OCI-LY7 (cell line): ENCODE data around the gene PIH1D2. TPM values are rescaled to one million over a fixed set of nuclear protein-coding genes. Genes with fewer than 3 reads are reported as not detected.

Experiments used
- BruUV-seq: library from RNA; stranded (reverse); fragments of 400-500 nt; replicated peaks from 2 replicates; lab custom pipeline; 2021; lab: Mats Ljungman, UMichigan
- CTCF ChIA-PET: fragments of 300-600 bp; sonication (Branson Sonifier 250); formaldehyde crosslinking; loops from one replicate; lab custom pipeline; 2022; ENCODE audit warnings: antibody characterized with exemption; ENCODE audit not compliant: unreplicated experiment; lab: Charles Lee
- POLR2A ChIA-PET: fragments of 300-600 bp; sonication (Branson Sonifier 250); formaldehyde crosslinking; loops from one replicate; lab custom pipeline; 2022; ENCODE audit warnings: antibody characterized with exemption; lab: Charles Lee
- DNase-seq: peaks from one replicate; pipeline ENCODE4 v3.0.0-alpha.2; 2015; ENCODE audit warnings: low spot score
- H2AFZ ChIP-seq: fragments of 200-600 bp; sonication (generic), shearing (Covaris generic); 2 replicates; pipeline ENCODE4 v1.6.1; 2014; ENCODE audit warnings: mild to moderate bottlenecking, antibody characterized with exemption, low read length, moderate library complexity
- H3K27ac ChIP-seq: fragments of 200-600 bp; sonication (generic); 2 replicates; pipeline ENCODE4 v1.5.1; 2014; ENCODE audit warnings: mixed run types, low read depth, mild to moderate bottlenecking, moderate library complexity, low read length, inconsistent platforms; ENCODE audit not compliant: poor library complexity, severe bottlenecking
- H3K36me3 ChIP-seq: fragments of 200-600 bp; sonication (generic); 2 replicates; pipeline ENCODE4 v1.6.1; 2014; ENCODE audit warnings: mild to moderate bottlenecking, antibody characterized with exemption, low read length, moderate library complexity, mixed read lengths; ENCODE audit not compliant: insufficient read depth
- H3K4me1 ChIP-seq: fragments of 200-600 bp; sonication (generic); 2 replicates; pipeline ENCODE4 v1.5.1; 2014; ENCODE audit warnings: mild to moderate bottlenecking, low read length; ENCODE audit not compliant: insufficient read depth, poor library complexity, severe bottlenecking
- H3K4me2 ChIP-seq: fragments of 200-600 bp; sonication (generic); 2 replicates; pipeline ENCODE4 v1.6.1; 2014; ENCODE audit warnings: mild to moderate bottlenecking, low read length
- H3K4me3 ChIP-seq: fragments of 200-600 bp; sonication (generic); 2 replicates; pipeline ENCODE4 v1.5.1; 2014; ENCODE audit warnings: mild to moderate bottlenecking, low read depth, low read length; ENCODE audit not compliant: poor library complexity, severe bottlenecking
- H3K79me2 ChIP-seq: fragments of 200-600 bp; sonication (generic); 2 replicates; pipeline ENCODE4 v1.6.1; 2016; ENCODE audit warnings: low read depth, mild to moderate bottlenecking, low read length, moderate library complexity, mixed read lengths; ENCODE audit not compliant: insufficient read depth
- H3K9me2 ChIP-seq: fragments of 200-600 bp; sonication (generic); 2 replicates; pipeline ENCODE4 v1.6.1; 2016; ENCODE audit warnings: mild to moderate bottlenecking, low read length, mixed read lengths; ENCODE audit not compliant: insufficient read depth
- H3K9me3 ChIP-seq: fragments of 200-600 bp; sonication (generic); 2 replicates; pipeline ENCODE4 v1.6.1; 2014; ENCODE audit warnings: mild to moderate bottlenecking, mixed run types, low read length, mixed read lengths
- H4K20me1 ChIP-seq: fragments of 200-600 bp; sonication (generic); 2 replicates; pipeline ENCODE4 v1.6.1; 2014; ENCODE audit warnings: mild to moderate bottlenecking, antibody characterized with exemption, low read length, moderate library complexity, mixed read lengths; ENCODE audit not compliant: insufficient read depth
- EZH2phosphoT487 ChIP-seq: fragments of 200-600 bp; sonication (generic); IDR thresholded peaks from 2 replicates; pipeline ENCODE4 v1.6.1; 2018; ENCODE audit warnings: low read depth, borderline replicate concordance, mild to moderate bottlenecking, mixed run types, antibody characterized with exemption, low read length, moderate library complexity, mixed read lengths
- intact Hi-C: fragments of 100-400 bp; cut with micrococcal nuclease; formaldehyde crosslinking; loops from one replicate; pipeline ENCODE4 v1.10.0; 2022; ENCODE audit not compliant: unreplicated experiment
- total RNA-seq, 2 experiments: library from RNA; depleted of rRNA in 1 of 2; stranded (reverse); fragments of >200 nt in 1 of 2; shearing (Covaris generic) in 1 of 2; gene quantifications; 2 replicates each; pipeline ENCODE4 v1.2.3, GENCODE V29; 2014 to 2022
- TF ChIP-seq, protein P1 (sequence below): fragments of 200-600 bp; sonication (generic); conservative IDR thresholded peaks from 2 replicates; pipeline ENCODE4 v1.5.1; 2014; ENCODE audit warnings: mild to moderate bottlenecking, antibody characterized with exemption, low read length, moderate library complexity, mixed read lengths

The PIH1D2 gene
- total RNA-seq, 2 experiments from 2014 or later = 1.3 to 2.6 TPM

DNA sequence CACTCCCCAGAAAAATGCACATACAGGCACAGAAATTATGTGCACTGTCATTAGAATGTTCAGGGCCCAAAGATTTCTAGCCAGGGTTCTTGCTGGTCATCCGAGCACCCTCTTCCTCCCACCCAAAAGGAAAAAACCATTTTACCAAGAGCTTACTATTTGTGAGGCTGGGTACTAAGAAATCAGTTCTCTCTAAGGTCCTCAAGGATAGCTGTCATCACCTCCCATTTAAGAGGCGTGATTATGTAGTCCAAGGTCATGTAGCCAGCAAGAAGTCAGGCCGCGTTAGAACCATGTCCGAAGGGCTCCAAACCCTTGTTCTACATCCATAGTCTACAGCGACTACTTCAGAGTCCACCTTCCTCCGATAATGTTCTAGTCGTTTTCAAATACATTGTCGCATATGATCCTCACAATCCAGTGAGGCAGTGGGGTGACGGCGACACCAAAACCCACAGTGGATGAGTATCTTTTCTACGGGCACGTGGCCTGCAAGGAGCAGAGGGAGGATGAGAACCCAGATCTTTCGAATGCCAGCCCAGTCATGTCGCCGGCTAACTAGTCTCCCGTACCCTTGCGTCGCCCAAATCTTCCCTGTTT, 12.1 kb upstream of the PIH1D2 start:
- Histone ChIP-seq H2AFZ (peak overlapping the region; percentile 53), H3K9me2 (no peaks in the 10 kb centered on the region), H3K4me3 (peak overlapping the region; percentile 89), H3K4me2 (peak overlapping the region; percentile 85), H3K4me1 (peaks cover 24% of the 10 kb centered on the region), H3K36me3 (peaks cover 74% of the 10 kb centered on the region), H3K79me2 (peaks cover 46% of the 10 kb centered on the region), H4K20me1 (no peaks in the 10 kb centered on the region), H3K27ac (peak overlapping the region; percentile 42), H3K9me3 (no peaks in the 10 kb centered on the region)
- ChIA-PET POLR2A (interaction anchor here (0.6 to 1.7 kb wide), 10 partner anchors 9 to 214 kb away, joined by 3 to 11 read pairs (median 4); partner anchors contain the start of gene ALG9), CTCF (no interaction called here)
- TF ChIP-seq, protein P1, sequence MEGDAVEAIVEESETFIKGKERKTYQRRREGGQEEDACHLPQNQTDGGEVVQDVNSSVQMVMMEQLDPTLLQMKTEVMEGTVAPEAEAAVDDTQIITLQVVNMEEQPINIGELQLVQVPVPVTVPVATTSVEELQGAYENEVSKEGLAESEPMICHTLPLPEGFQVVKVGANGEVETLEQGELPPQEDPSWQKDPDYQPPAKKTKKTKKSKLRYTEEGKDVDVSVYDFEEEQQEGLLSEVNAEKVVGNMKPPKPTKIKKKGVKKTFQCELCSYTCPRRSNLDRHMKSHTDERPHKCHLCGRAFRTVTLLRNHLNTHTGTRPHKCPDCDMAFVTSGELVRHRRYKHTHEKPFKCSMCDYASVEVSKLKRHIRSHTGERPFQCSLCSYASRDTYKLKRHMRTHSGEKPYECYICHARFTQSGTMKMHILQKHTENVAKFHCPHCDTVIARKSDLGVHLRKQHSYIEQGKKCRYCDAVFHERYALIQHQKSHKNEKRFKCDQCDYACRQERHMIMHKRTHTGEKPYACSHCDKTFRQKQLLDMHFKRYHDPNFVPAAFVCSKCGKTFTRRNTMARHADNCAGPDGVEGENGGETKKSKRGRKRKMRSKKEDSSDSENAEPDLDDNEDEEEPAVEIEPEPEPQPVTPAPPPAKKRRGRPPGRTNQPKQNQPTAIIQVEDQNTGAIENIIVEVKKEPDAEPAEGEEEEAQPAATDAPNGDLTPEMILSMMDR = no peak
- TF ChIP-seq EZH2phosphoT487 = no peak
- DNase-seq = peak; percentile 38
- TSS peak; percentile 77 for BruUV-seq
- intact Hi-C loops = loop anchor here (5.0 kb wide), 2 partner anchors 149 to 209 kb away; partner anchors contain the start of genes CFAP68, DIXDC1 and FDXACB1

DNA sequence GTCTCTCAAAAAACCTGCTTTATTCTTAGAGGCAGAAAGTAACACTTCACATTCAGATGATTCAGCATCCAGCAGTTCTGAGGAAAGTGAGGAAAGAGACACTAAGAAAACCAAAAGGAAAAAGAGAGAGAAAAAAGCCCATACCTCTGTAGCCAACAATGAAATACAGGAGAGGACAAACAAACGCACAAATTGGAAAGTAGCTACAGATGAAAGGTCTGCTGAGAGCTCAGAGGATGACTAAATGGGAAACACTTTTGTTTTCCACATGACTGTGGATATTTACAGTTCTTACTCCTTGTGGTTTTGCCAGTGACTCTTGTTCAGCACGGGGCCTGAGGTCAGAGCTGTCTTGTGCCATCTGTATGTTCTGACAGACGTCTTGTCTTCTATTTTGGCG, 8.9 kb upstream of the PIH1D2 start:
- TF ChIP-seq, protein P1 = no peak
- no peak for TF ChIP-seq EZH2phosphoT487
- POLR2A ChIA-PET = interaction anchor here (0.6 to 0.7 kb wide), 3 partner anchors 15 to 40 kb away, joined by 3 read pairs; no protein-coding TSS in a partner anchor

DNA sequence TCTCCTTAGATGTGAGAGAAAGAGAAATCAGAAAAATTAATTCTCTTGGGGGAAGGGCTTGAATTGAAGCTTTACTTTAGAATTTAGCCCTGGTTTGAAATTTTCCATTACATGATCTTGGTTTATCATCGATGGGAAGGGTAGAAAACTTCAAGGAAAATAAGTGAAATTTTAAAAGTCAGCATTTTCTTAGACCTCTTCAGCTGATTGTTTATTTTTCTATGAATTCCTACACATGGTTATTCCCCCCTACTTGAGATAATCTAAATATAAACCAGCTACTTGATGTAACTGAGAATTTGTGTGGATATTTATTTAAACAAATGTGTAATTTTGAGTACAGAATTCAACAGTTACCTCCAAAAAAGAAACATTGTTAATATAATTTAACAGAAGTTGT, 10.9 kb downstream of the PIH1D2 start:
- intact Hi-C loops = no loop called here
- CTCF ChIA-PET = no interaction called here
- H2AFZ ChIP-seq = no peak overlapping the region
- no peak for TF ChIP-seq EZH2phosphoT487
- TF ChIP-seq, protein P1 = no peak
- POLR2A ChIA-PET = interaction anchor here (0.6 to 1.3 kb wide), 2 partner anchors 10 to 25 kb away, joined by 3 to 5 read pairs; no protein-coding TSS in a partner anchor
- H3K9me3 ChIP-seq = no peaks in the 10 kb centered on the region
- no peak overlapping the region for H3K4me2 ChIP-seq
- DNase-seq = no peak
- H4K20me1 ChIP-seq = no peaks in the 10 kb centered on the region
- TSS peak; percentile 67 for BruUV-seq
- peaks cover 52% of the 10 kb centered on the region for H3K36me3 ChIP-seq
- no peaks in the 10 kb centered on the region for H3K4me1 ChIP-seq
- H3K4me3 ChIP-seq = no peak overlapping the region
- no peaks in the 10 kb centered on the region for H3K9me2 ChIP-seq
- H3K79me2 ChIP-seq = no peaks in the 10 kb centered on the region
- no peak overlapping the region for H3K27ac ChIP-seq

More for the DNA sequence above, 8.9 kb upstream of the PIH1D2 start:
- peaks cover 24% of the 10 kb centered on the region for H3K79me2 ChIP-seq
- peaks cover 71% of the 10 kb centered on the region for H3K36me3 ChIP-seq
- no peak overlapping the region for H2AFZ ChIP-seq
- H3K9me2 ChIP-seq = no peaks in the 10 kb centered on the region
- DNase-seq = no peak
- intact Hi-C loops = no loop called here
- no peaks in the 10 kb centered on the region for H4K20me1 ChIP-seq
- CTCF ChIA-PET = no interaction called here
- no TSS peak for BruUV-seq
- no peak overlapping the region for H3K27ac ChIP-seq
- peaks cover 13% of the 10 kb centered on the region for H3K4me1 ChIP-seq
- H3K4me3 ChIP-seq = no peak overlapping the region
- no peak overlapping the region for H3K4me2 ChIP-seq
- no peaks in the 10 kb centered on the region for H3K9me3 ChIP-seq
